GM23338 (cell line): ENCODE results near the gene GFER. TPM values are rescaled to one million over a fixed set of nuclear protein-coding genes. Genes with fewer than 3 reads are reported as not detected.

Source experiments
- ATAC-seq: fragments of 200-7000 bp; cut with Tn5 transposase; 3 replicates; pipeline ENCODE4 v1.9.1; 2020
- DNase-seq: peaks from one replicate; pipeline ENCODE4 v3.0.0-alpha.2; 2015; ENCODE audit warnings: low spot score
- H2AFZ ChIP-seq: fragments of 200-600 bp; sonication (generic); 2 replicates; pipeline ENCODE4 v1.8.0; 2016; ENCODE audit warnings: antibody characterized with exemption, mild to moderate bottlenecking, moderate library complexity
- H3F3A ChIP-seq: fragments of 200-600 bp; sonication (generic); replicated peaks from 2 replicates; pipeline ENCODE4 v1.8.0; 2017; ENCODE audit warnings: antibody characterized with exemption, mixed run types, low read depth
- H3K27ac ChIP-seq: fragments of 200-600 bp; sonication (generic); 2 replicates; pipeline ENCODE4 v1.6.1; 2016; ENCODE audit warnings: low read depth
- H3K27me3 ChIP-seq: fragments of 200-600 bp; sonication (generic); 2 replicates; pipeline ENCODE4 v1.8.0; 2016; ENCODE audit warnings: mild to moderate bottlenecking, mixed run types, moderate library complexity; ENCODE audit not compliant: insufficient read depth
- H3K36me3 ChIP-seq: fragments of 200-600 bp; sonication (generic); 2 replicates; pipeline ENCODE4 v1.8.0; 2016; ENCODE audit warnings: mild to moderate bottlenecking; ENCODE audit not compliant: insufficient read depth
- H3K4me1 ChIP-seq: fragments of 200-600 bp; sonication (generic); 2 replicates; pipeline ENCODE4 v1.8.0; 2016; ENCODE audit warnings: mild to moderate bottlenecking, moderate library complexity; ENCODE audit not compliant: insufficient read depth
- H3K4me2 ChIP-seq: fragments of 200-600 bp; sonication (generic); 2 replicates; pipeline ENCODE4 v1.7.1; 2017; ENCODE audit warnings: mixed run types
- H3K4me3 ChIP-seq: fragments of 200-600 bp; sonication (generic); 2 replicates; pipeline ENCODE4 v1.6.1; 2016; ENCODE audit warnings: mixed run types
- H3K79me2 ChIP-seq: fragments of 200-600 bp; sonication (generic); replicated peaks from 2 replicates; pipeline ENCODE4 v1.8.0; 2017; ENCODE audit warnings: mild to moderate bottlenecking; ENCODE audit not compliant: insufficient read depth
- H3K9me2 ChIP-seq: fragments of 200-600 bp; sonication (generic); 2 replicates; pipeline ENCODE4 v1.8.0; 2017; ENCODE audit not compliant: insufficient read depth
- H4K20me1 ChIP-seq: fragments of 200-600 bp; sonication (generic); replicated peaks from 2 replicates; pipeline ENCODE4 v1.8.0; 2017; ENCODE audit warnings: mild to moderate bottlenecking; ENCODE audit not compliant: insufficient read depth
- H3K27ac Mint-ChIP-seq: 2 replicates; pipeline ENCODE4 v1.8.0; 2020; ENCODE audit warnings: inconsistent platforms, mild to moderate bottlenecking, moderate library complexity, mixed read lengths
- H3K27me3 Mint-ChIP-seq: 3 replicates; pipeline ENCODE4 v1.8.0; 2022; ENCODE audit warnings: low read depth, mild to moderate bottlenecking, moderate library complexity, mixed read lengths, inconsistent platforms; ENCODE audit not compliant: insufficient read depth, poor library complexity
- H3K36me3 Mint-ChIP-seq: 3 replicates; pipeline ENCODE4 v1.8.0; 2021; ENCODE audit warnings: low read depth, mild to moderate bottlenecking, inconsistent platforms, moderate library complexity, mixed read lengths
- H3K4me1 Mint-ChIP-seq: 3 replicates; pipeline ENCODE4 v1.8.0; 2020; ENCODE audit warnings: mild to moderate bottlenecking, inconsistent platforms, mixed read lengths
- H3K4me3 Mint-ChIP-seq: 3 replicates; pipeline ENCODE4 v1.8.0; 2021; ENCODE audit warnings: moderate library complexity, mild to moderate bottlenecking, inconsistent platforms, mixed read lengths
- H3K9me3 Mint-ChIP-seq: 3 replicates; pipeline ENCODE4 v1.8.0; 2020; ENCODE audit warnings: moderate library complexity, mild to moderate bottlenecking, inconsistent platforms, mixed read lengths
- CREB1 ChIP-seq: fragments of 250-450 bp; sonication (Bioruptor Pico); IDR thresholded peaks from 2 replicates; pipeline ENCODE4 v1.5.0; 2020; ENCODE audit warnings: low read depth, mild to moderate bottlenecking, moderate library complexity
- EZH2 ChIP-seq: fragments of 200-600 bp; sonication (generic); IDR thresholded peaks from one replicate; pipeline ENCODE4 v1.8.0; 2017; ENCODE audit warnings: antibody characterized with exemption, mild to moderate bottlenecking, low read depth; ENCODE audit not compliant: unreplicated experiment
- EZH2phosphoT487 ChIP-seq: fragments of 200-600 bp; sonication (generic); IDR thresholded peaks from one replicate; pipeline ENCODE4 v1.8.1; 2018; ENCODE audit warnings: antibody characterized with exemption; ENCODE audit not compliant: unreplicated experiment
- NANOG ChIP-seq: IDR thresholded peaks from 2 replicates; pipeline ENCODE4 v1.6.1; 2016; ENCODE audit warnings: antibody characterized with exemption, borderline replicate concordance
- POLR2AphosphoS5 ChIP-seq: IDR thresholded peaks from 2 replicates; pipeline ENCODE4 v1.6.1; 2016; ENCODE audit warnings: antibody characterized with exemption, low read depth
- polyA plus RNA-seq: library from polyadenylated mRNA; unstranded; fragments of >200 nt; fragmentation: Nextera tagmentation; extraction: Ambion mirVana; gene quantifications from 2 replicates; pipeline ENCODE4 v1.2.1, GENCODE V29; 2016
- total RNA-seq: library from RNA; depleted of rRNA; stranded (reverse); fragments of >200 nt; shearing (Covaris generic); gene quantifications from 2 replicates; pipeline ENCODE4 v1.2.3, GENCODE V29; 2014
- TF ChIP-seq, protein P1 (sequence below): IDR thresholded peaks from one replicate; pipeline ENCODE4 v1.6.1; 2018; ENCODE audit warnings: antibody characterized with exemption; ENCODE audit not compliant: unreplicated experiment

Gene GFER
- total and polyA plus RNA-seq, 2 experiments from 2014 or later, result 40.1 to 64.5 TPM

- Mint-ChIP-seq H3K4me3 (peak overlapping the region; percentile 74), H3K4me1 (peaks cover 15% of the 10 kb centered on the region), H3K9me3 (no peaks in the 10 kb centered on the region), H3K27ac (no peak overlapping the region), H3K27me3 (peaks cover 39% of the 10 kb centered on the region), H3K36me3 (peaks cover 7% of the 10 kb centered on the region)
- Histone ChIP-seq H3K27ac (no peak overlapping the region), H3K4me2 (peak overlapping the region; percentile 97), H4K20me1 (no peaks in the 10 kb centered on the region; the same call in 1 of the 2 replicates), H3K79me2 (peaks cover 4% of the 10 kb centered on the region; the same call in 1 of the 2 replicates), H3K9me2 (no peaks in the 10 kb centered on the region), H2AFZ (no peak overlapping the region), H3K4me1 (peaks cover 7% of the 10 kb centered on the region; the same call in 1 of the 2 replicates), H3F3A (peaks cover 23% of the 10 kb centered on the region), H3K27me3 (peaks cover 33% of the 10 kb centered on the region), H3K36me3 (no peaks in the 10 kb centered on the region), H3K4me3 (peak overlapping the region; percentile 86)
- no peak; the same call in 2 of the 3 replicates for ATAC-seq
- TF ChIP-seq EZH2, result peak; percentile 22
- no peak for TF ChIP-seq EZH2phosphoT487
- TF ChIP-seq, protein P1, sequence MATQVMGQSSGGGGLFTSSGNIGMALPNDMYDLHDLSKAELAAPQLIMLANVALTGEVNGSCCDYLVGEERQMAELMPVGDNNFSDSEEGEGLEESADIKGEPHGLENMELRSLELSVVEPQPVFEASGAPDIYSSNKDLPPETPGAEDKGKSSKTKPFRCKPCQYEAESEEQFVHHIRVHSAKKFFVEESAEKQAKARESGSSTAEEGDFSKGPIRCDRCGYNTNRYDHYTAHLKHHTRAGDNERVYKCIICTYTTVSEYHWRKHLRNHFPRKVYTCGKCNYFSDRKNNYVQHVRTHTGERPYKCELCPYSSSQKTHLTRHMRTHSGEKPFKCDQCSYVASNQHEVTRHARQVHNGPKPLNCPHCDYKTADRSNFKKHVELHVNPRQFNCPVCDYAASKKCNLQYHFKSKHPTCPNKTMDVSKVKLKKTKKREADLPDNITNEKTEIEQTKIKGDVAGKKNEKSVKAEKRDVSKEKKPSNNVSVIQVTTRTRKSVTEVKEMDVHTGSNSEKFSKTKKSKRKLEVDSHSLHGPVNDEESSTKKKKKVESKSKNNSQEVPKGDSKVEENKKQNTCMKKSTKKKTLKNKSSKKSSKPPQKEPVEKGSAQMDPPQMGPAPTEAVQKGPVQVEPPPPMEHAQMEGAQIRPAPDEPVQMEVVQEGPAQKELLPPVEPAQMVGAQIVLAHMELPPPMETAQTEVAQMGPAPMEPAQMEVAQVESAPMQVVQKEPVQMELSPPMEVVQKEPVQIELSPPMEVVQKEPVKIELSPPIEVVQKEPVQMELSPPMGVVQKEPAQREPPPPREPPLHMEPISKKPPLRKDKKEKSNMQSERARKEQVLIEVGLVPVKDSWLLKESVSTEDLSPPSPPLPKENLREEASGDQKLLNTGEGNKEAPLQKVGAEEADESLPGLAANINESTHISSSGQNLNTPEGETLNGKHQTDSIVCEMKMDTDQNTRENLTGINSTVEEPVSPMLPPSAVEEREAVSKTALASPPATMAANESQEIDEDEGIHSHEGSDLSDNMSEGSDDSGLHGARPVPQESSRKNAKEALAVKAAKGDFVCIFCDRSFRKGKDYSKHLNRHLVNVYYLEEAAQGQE, result no peak
- no peak for DNase-seq
These were observed 7.6 kb downstream of the GFER start for GRCh38 chr16:1991588-1991947.

GRCh38 chr16:1991948-1992703 is 8.1 kb downstream of the GFER start:
- H3K9me2 ChIP-seq, result no peaks in the 10 kb centered on the region
- H3K36me3 ChIP-seq, result no peaks in the 10 kb centered on the region
- DNase-seq (peak; percentile 96), ATAC-seq (peak; percentile 57)
- peaks cover 23% of the 10 kb centered on the region for H3F3A ChIP-seq
- no peak overlapping the region for H3K27ac ChIP-seq
- peak overlapping the region; percentile 86 for H3K4me3 ChIP-seq
- Mint-ChIP-seq H3K27ac (no peak overlapping the region), H3K9me3 (no peaks in the 10 kb centered on the region), H3K4me3 (peak overlapping the region; percentile 74), H3K4me1 (peaks cover 15% of the 10 kb centered on the region), H3K27me3 (peaks cover 33% of the 10 kb centered on the region), H3K36me3 (peaks cover 6% of the 10 kb centered on the region; the same call in 2 of the 3 replicates)
- no peak overlapping the region for H2AFZ ChIP-seq
- TF ChIP-seq NANOG, result no peak
- peak; percentile 9; the same call in 1 of the 2 replicates for TF ChIP-seq CREB1 (CRISPR knock-in tag)
- peak; percentile 70 for TF ChIP-seq POLR2AphosphoS5
- H4K20me1 ChIP-seq, result no peaks in the 10 kb centered on the region; the same call in 1 of the 2 replicates
- H3K4me1 ChIP-seq, result peaks cover 7% of the 10 kb centered on the region; the same call in 1 of the 2 replicates
- H3K79me2 ChIP-seq, result peaks cover 4% of the 10 kb centered on the region; the same call in 1 of the 2 replicates
- H3K27me3 ChIP-seq, result peaks cover 33% of the 10 kb centered on the region
- H3K4me2 ChIP-seq, result peak overlapping the region; percentile 97
